ENCODE measurements around the gene SULT1E1. TPM values are rescaled to one million over a fixed set of nuclear protein-coding genes. Genes with fewer than 3 reads are reported as not detected.

Gene SULT1E1
- total RNA-seq, 1 donor from 2014 or later, result not detected

- no peak for DNase-seq (ENCODE audit: low read depth)
- Histone ChIP-seq H3K27me3 (ENCODE audit: insufficient read depth, low read length) (no peaks in the 10 kb centered on the region), H3K4me3 (ENCODE audit: insufficient read depth, low read depth, low read length) (no peak overlapping the region), H3K4me1 (ENCODE audit: insufficient read depth, low read length) (no peaks in the 10 kb centered on the region), H2AFZ (ENCODE audit: low read depth, low read length) (no peak overlapping the region), H3K9me3 (ENCODE audit: insufficient read depth, low read depth, low read length) (no peaks in the 10 kb centered on the region), H4K20me1 (ENCODE audit: insufficient read depth, low read length) (no peaks in the 10 kb centered on the region), H3K27ac (ENCODE audit: low read depth, low read length) (no peak overlapping the region), H3K36me3 (ENCODE audit: insufficient read depth, low read length) (no peaks in the 10 kb centered on the region), H3K79me2 (ENCODE audit: insufficient read depth, low read length) (no peaks in the 10 kb centered on the region), H3K4me2 (ENCODE audit: low read length) (no peak overlapping the region), H3K9ac (ENCODE audit: low read length) (no peak overlapping the region)
- TF ChIP-seq EZH2 (IDR thresholded peaks at IDR 0.05; ENCODE audit: insufficient read depth, low read length) (no peak), CTCF (IDR thresholded peaks at IDR 0.05; ENCODE audit: insufficient read depth, low read depth, low read length) (no peak)
- Mint-ChIP-seq H3K4me1 (ENCODE audit: low read depth, unreplicated experiment) (no peaks in the 10 kb centered on the region), H3K36me3 (ENCODE audit: low read depth, unreplicated experiment) (peaks cover 2% of the 10 kb centered on the region), H3K9me3 (ENCODE audit: unreplicated experiment) (peaks cover 2% of the 10 kb centered on the region), H3K4me3 (ENCODE audit: unreplicated experiment) (no peak overlapping the region), H3K27me3 (ENCODE audit: low read depth, unreplicated experiment) (no peaks in the 10 kb centered on the region), H3K27ac (ENCODE audit: unreplicated experiment) (no peak overlapping the region)
- no peak for FAIRE-seq
Observed at GRCh38 chr4:69848028-69848427, 11.9 kb downstream of the SULT1E1 start.

GRCh38 chr4:69843932-69844331 lies 16.0 kb downstream of the SULT1E1 start:
- Mint-ChIP-seq H3K9me3 (ENCODE audit: unreplicated experiment) (no peaks in the 10 kb centered on the region), H3K4me3 (ENCODE audit: unreplicated experiment) (no peak overlapping the region), H3K27ac (ENCODE audit: unreplicated experiment) (no peak overlapping the region), H3K36me3 (ENCODE audit: low read depth, unreplicated experiment) (no peaks in the 10 kb centered on the region), H3K27me3 (ENCODE audit: low read depth, unreplicated experiment) (no peaks in the 10 kb centered on the region), H3K4me1 (ENCODE audit: low read depth, unreplicated experiment) (no peaks in the 10 kb centered on the region)
- no peak for TF ChIP-seq EZH2 (IDR thresholded peaks at IDR 0.05; ENCODE audit: insufficient read depth, low read length)
- no peak for TF ChIP-seq CTCF (IDR thresholded peaks at IDR 0.05; ENCODE audit: insufficient read depth, low read depth, low read length)
- Histone ChIP-seq H2AFZ (ENCODE audit: low read depth, low read length) (no peak overlapping the region), H3K4me1 (ENCODE audit: insufficient read depth, low read length) (no peaks in the 10 kb centered on the region), H3K4me3 (ENCODE audit: insufficient read depth, low read depth, low read length) (no peak overlapping the region), H3K4me2 (ENCODE audit: low read length) (no peak overlapping the region), H3K27me3 (ENCODE audit: insufficient read depth, low read length) (no peaks in the 10 kb centered on the region), H3K36me3 (ENCODE audit: insufficient read depth, low read length) (no peaks in the 10 kb centered on the region), H4K20me1 (ENCODE audit: insufficient read depth, low read length) (no peaks in the 10 kb centered on the region), H3K9ac (ENCODE audit: low read length) (no peak overlapping the region), H3K27ac (ENCODE audit: low read depth, low read length) (no peak overlapping the region), H3K79me2 (ENCODE audit: insufficient read depth, low read length) (no peaks in the 10 kb centered on the region), H3K9me3 (ENCODE audit: insufficient read depth, low read depth, low read length) (no peaks in the 10 kb centered on the region)
- DNase-seq (ENCODE audit: low read depth) (no peak), FAIRE-seq (no peak)

DNA sequence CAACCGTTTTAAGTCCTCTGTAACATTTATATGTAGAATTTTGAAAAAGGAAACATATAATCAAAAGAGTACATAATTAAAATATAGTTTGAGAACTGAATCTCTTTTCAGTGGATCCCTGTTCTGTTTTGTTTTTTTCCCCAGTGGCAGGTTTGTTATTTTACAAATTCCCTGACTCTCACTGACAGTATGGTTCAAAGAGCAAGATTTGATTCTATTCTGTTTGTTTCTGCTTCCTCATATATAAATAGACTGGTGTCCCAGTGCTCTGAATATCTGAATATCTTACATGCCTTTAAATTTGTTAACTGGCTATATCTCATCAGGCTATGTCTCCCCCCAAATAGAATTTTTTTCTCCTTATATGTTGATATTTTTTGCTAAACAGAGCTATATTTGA lies 16.6 kb downstream of the SULT1E1 start:
- H3K9ac ChIP-seq (ENCODE audit: low read length), result no peak overlapping the region
- no peak for TF ChIP-seq EZH2 (IDR thresholded peaks at IDR 0.05; ENCODE audit: insufficient read depth, low read length)
- no peaks in the 10 kb centered on the region for H3K4me1 ChIP-seq (ENCODE audit: insufficient read depth, low read length)
- H3K4me3 ChIP-seq (ENCODE audit: insufficient read depth, low read depth, low read length), result no peak overlapping the region
- no peak for FAIRE-seq
- no peaks in the 10 kb centered on the region for H3K36me3 ChIP-seq (ENCODE audit: insufficient read depth, low read length)
- Mint-ChIP-seq H3K4me3 (ENCODE audit: unreplicated experiment) (no peak overlapping the region), H3K27ac (ENCODE audit: unreplicated experiment) (no peak overlapping the region), H3K4me1 (ENCODE audit: low read depth, unreplicated experiment) (no peaks in the 10 kb centered on the region), H3K9me3 (ENCODE audit: unreplicated experiment) (no peaks in the 10 kb centered on the region), H3K36me3 (ENCODE audit: low read depth, unreplicated experiment) (no peaks in the 10 kb centered on the region), H3K27me3 (ENCODE audit: low read depth, unreplicated experiment) (no peaks in the 10 kb centered on the region)
- H2AFZ ChIP-seq (ENCODE audit: low read depth, low read length), result no peak overlapping the region
- no peak for DNase-seq (ENCODE audit: low read depth)
- H3K9me3 ChIP-seq (ENCODE audit: insufficient read depth, low read depth, low read length), result no peaks in the 10 kb centered on the region
- no peaks in the 10 kb centered on the region for H3K79me2 ChIP-seq (ENCODE audit: insufficient read depth, low read length)
- H4K20me1 ChIP-seq (ENCODE audit: insufficient read depth, low read length), result no peaks in the 10 kb centered on the region
- H3K4me2 ChIP-seq (ENCODE audit: low read length), result no peak overlapping the region
- H3K27ac ChIP-seq (ENCODE audit: low read depth, low read length), result no peak overlapping the region
- no peaks in the 10 kb centered on the region for H3K27me3 ChIP-seq (ENCODE audit: insufficient read depth, low read length)
